ENCODE data around the gene RABAC1.

The RABAC1 gene

DNA sequence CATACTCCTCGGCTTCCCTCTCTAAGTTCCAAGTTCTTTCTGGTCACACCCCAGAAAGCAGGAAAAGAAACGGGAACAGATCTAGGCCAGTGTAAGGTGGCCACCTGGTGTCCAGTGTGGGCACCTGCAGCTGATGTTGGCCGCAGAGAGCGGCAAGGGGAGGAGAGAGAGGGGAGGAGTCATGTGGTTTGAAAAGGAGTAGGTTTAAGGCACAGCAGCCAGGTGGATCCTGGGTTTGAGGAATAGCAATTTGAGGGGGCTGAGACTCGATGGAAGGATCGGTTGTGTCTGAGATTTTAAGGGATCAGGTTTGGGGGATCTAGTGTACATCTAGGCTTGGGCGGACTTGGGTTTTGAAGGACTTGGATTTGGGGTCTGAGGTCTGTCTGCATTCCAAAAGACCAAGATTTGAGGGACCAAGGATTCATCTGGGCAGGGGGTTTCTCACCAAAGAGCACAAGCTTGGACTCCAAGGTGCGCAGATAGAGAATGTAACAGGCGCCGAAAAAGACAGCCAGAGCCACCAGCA is 1.2 kb downstream of the RABAC1 start:
- no peak overlapping the region; the same call in 1 of the 2 replicates for H3K4me3 ChIP-seq (replicated peaks; ENCODE audit: insufficient read depth, low read length)
- peak; percentile 66 to 80 for DNase-seq (ENCODE audit: low read depth in 1 of 2, low spot score in 1 of 2)
- no peak overlapping the region for H3K27ac ChIP-seq (replicated peaks)
- TF ChIP-seq SPI1 (IDR thresholded peaks at IDR 0.05; ENCODE audit: borderline replicate concordance, low read depth) (peak; percentile 59; the same call in 1 of the 2 replicates), GABPA (IDR thresholded peaks at IDR 0.05; ENCODE audit: low read depth) (no peak)
- TF ChIP-seq, protein P1, sequence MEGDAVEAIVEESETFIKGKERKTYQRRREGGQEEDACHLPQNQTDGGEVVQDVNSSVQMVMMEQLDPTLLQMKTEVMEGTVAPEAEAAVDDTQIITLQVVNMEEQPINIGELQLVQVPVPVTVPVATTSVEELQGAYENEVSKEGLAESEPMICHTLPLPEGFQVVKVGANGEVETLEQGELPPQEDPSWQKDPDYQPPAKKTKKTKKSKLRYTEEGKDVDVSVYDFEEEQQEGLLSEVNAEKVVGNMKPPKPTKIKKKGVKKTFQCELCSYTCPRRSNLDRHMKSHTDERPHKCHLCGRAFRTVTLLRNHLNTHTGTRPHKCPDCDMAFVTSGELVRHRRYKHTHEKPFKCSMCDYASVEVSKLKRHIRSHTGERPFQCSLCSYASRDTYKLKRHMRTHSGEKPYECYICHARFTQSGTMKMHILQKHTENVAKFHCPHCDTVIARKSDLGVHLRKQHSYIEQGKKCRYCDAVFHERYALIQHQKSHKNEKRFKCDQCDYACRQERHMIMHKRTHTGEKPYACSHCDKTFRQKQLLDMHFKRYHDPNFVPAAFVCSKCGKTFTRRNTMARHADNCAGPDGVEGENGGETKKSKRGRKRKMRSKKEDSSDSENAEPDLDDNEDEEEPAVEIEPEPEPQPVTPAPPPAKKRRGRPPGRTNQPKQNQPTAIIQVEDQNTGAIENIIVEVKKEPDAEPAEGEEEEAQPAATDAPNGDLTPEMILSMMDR (IDR thresholded peaks at IDR 0.05; ENCODE audit: insufficient read depth, low read length): peak; percentile 71
- no peaks in the 10 kb centered on the region for H3K27me3 ChIP-seq (ENCODE audit: insufficient read depth, poor library complexity, severe bottlenecking)

DNA sequence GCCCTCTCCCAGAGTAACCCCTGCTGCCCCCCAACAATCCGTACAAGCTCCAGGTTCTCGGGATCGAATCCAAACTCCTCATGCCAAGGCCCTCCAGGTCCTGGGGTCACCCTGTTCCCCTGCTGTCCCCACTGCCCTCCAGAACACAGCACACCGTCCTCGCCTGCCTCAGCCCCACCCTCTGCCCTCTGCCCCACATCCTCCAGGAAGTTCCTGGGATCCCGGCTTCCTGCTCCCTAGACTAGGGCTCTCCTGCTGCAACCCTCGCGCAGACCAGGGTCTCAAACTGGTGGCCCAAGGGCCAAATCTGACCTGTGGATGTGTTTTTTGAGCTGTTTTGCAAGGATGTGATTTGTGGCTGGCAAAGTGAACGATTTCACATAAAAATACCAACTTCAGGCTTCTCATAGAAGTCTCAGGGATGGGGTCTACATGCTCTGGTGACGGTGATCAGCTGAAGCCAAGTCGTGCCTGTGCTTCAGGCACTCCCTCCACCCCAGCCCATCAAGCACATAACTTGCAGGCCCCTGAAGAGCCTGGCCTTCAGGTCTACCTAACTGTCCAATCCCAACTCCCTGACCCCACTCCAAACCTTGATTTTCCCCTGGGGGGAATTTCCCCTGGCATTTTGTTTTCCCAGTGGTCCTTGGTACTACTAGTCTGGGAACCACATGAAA is 1.8 kb downstream of the RABAC1 start:
- no peak for DNase-seq (ENCODE audit: low read depth in 1 of 2, low spot score in 1 of 2)
- no peak overlapping the region for H3K4me3 ChIP-seq (replicated peaks; ENCODE audit: insufficient read depth, low read length)

DNA sequence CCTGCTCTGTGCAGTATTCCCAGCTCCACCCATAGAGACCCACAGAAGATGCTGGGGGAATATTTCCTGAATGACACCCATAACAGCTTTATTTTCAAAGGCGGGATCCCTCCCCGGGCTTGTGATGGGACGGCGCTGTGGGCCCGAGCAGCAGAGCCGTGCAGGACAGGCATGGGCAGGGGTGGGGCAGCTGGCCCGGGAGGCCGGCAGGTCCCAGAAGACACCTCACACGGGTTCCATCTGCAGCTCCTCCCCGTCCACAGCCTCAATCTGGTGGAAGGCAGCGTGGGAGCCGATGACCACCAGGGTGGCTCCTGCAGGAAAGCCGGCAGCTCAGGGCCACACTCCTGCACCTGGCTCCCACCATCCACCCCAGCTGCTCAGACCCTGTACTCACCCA is 2.5 kb downstream of the RABAC1 start:
- H3K27ac ChIP-seq (replicated peaks): no peak overlapping the region
- H3K27me3 ChIP-seq (ENCODE audit: insufficient read depth, poor library complexity, severe bottlenecking): no peaks in the 10 kb centered on the region
- H3K4me3 ChIP-seq (replicated peaks; ENCODE audit: insufficient read depth, low read length): no peak overlapping the region
- no peak for DNase-seq (ENCODE audit: low read depth in 1 of 2, low spot score in 1 of 2)
- TF ChIP-seq, protein P2, sequence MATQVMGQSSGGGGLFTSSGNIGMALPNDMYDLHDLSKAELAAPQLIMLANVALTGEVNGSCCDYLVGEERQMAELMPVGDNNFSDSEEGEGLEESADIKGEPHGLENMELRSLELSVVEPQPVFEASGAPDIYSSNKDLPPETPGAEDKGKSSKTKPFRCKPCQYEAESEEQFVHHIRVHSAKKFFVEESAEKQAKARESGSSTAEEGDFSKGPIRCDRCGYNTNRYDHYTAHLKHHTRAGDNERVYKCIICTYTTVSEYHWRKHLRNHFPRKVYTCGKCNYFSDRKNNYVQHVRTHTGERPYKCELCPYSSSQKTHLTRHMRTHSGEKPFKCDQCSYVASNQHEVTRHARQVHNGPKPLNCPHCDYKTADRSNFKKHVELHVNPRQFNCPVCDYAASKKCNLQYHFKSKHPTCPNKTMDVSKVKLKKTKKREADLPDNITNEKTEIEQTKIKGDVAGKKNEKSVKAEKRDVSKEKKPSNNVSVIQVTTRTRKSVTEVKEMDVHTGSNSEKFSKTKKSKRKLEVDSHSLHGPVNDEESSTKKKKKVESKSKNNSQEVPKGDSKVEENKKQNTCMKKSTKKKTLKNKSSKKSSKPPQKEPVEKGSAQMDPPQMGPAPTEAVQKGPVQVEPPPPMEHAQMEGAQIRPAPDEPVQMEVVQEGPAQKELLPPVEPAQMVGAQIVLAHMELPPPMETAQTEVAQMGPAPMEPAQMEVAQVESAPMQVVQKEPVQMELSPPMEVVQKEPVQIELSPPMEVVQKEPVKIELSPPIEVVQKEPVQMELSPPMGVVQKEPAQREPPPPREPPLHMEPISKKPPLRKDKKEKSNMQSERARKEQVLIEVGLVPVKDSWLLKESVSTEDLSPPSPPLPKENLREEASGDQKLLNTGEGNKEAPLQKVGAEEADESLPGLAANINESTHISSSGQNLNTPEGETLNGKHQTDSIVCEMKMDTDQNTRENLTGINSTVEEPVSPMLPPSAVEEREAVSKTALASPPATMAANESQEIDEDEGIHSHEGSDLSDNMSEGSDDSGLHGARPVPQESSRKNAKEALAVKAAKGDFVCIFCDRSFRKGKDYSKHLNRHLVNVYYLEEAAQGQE (IDR thresholded peaks at IDR 0.05; ENCODE audit: insufficient replicate concordance, low read depth): no peak
- TF ChIP-seq POLR2AphosphoS5 (IDR thresholded peaks at IDR 0.05; ENCODE audit: low read depth): no peak
- TF ChIP-seq SPI1 (IDR thresholded peaks at IDR 0.05; ENCODE audit: borderline replicate concordance, low read depth): no peak
- TF ChIP-seq GABPA (IDR thresholded peaks at IDR 0.05; ENCODE audit: low read depth): no peak
- TF ChIP-seq, protein P1 (IDR thresholded peaks at IDR 0.05; ENCODE audit: insufficient read depth, low read length): no peak

More for the DNA sequence above, 1.8 kb downstream of the RABAC1 start:
- Histone ChIP-seq H3K27me3 (ENCODE audit: insufficient read depth, poor library complexity, severe bottlenecking) (no peaks in the 10 kb centered on the region), H3K27ac (replicated peaks) (no peak overlapping the region)
- TF ChIP-seq GABPA (IDR thresholded peaks at IDR 0.05; ENCODE audit: low read depth) (no peak), POLR2AphosphoS5 (IDR thresholded peaks at IDR 0.05; ENCODE audit: low read depth) (no peak)

DNA sequence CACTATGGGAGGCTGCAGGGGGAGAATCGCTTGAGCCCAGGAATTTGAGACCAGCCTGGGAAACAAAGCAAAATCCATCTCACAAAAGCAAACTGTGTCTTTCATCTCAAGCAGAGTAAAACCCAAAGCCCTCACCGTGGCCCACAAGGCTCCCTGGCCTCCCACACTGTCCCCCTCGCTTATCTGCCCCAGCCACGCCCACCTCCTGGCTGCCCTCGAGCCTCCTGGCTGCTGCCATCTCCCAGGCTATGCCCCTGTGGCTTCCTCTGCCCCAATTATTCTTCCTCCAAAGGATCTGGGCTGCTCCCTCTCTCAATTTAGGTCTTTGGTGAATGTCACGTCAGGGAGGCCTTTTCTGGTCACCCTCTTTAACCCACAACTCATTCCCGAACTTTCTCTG is 3.6 kb downstream of the RABAC1 start:
- Histone ChIP-seq H3K27ac (replicated peaks) (no peak overlapping the region), H3K27me3 (ENCODE audit: insufficient read depth, poor library complexity, severe bottlenecking) (no peaks in the 10 kb centered on the region), H3K4me3 (replicated peaks; ENCODE audit: insufficient read depth, low read length) (no peak overlapping the region)
- TF ChIP-seq, protein P2 (IDR thresholded peaks at IDR 0.05; ENCODE audit: insufficient replicate concordance, low read depth): no peak
- TF ChIP-seq, protein P1 (IDR thresholded peaks at IDR 0.05; ENCODE audit: insufficient read depth, low read length): no peak
- no peak for DNase-seq (ENCODE audit: low read depth in 1 of 2, low spot score in 1 of 2)

All from HL-60 (cell line).